ENCODE results near the gene ARID3B. TPM values are rescaled to one million over a fixed set of nuclear protein-coding genes. Genes with fewer than 3 reads are reported as not detected.

ARID3B gene
- total RNA-seq, 3 donors from 2014 or later = 10.3 to 14.5 (median 11.5) TPM

DNA sequence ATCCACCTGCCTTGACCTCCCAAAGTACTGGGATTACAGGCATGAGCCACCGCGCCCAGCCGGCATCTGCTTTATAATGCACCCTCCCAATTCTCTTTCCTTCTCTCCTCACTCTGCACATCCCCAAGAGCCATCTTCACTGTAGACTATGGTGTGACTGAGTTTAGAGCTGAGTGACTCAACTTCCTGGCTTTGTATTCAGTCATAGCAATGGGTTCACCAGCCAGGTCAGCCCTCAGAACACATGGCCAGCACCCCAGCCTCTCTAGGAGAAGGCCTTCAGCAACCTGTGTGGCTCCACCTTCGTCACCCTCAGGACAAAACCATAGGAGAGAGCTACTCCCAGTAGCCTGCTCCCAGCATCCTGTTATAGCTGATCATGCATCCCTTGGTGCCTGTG is 33.0 kb downstream of the ARID3B start:
- Histone ChIP-seq H3K4me3 (no peak overlapping the region), H3K36me3 (ENCODE audit: low read depth) (no peaks in the 10 kb centered on the region), H3K4me1 (ENCODE audit: low read depth) (no peaks in the 10 kb centered on the region), H3K9me3 (no peaks in the 10 kb centered on the region)
- TF ChIP-seq, protein P1, sequence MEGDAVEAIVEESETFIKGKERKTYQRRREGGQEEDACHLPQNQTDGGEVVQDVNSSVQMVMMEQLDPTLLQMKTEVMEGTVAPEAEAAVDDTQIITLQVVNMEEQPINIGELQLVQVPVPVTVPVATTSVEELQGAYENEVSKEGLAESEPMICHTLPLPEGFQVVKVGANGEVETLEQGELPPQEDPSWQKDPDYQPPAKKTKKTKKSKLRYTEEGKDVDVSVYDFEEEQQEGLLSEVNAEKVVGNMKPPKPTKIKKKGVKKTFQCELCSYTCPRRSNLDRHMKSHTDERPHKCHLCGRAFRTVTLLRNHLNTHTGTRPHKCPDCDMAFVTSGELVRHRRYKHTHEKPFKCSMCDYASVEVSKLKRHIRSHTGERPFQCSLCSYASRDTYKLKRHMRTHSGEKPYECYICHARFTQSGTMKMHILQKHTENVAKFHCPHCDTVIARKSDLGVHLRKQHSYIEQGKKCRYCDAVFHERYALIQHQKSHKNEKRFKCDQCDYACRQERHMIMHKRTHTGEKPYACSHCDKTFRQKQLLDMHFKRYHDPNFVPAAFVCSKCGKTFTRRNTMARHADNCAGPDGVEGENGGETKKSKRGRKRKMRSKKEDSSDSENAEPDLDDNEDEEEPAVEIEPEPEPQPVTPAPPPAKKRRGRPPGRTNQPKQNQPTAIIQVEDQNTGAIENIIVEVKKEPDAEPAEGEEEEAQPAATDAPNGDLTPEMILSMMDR (IDR thresholded peaks at IDR 0.05) = no peak
- DNase-seq (no peak), ATAC-seq (no peak)
- intact Hi-C loops (cut with DNase I, micrococcal nuclease) = no loop called here

DNA sequence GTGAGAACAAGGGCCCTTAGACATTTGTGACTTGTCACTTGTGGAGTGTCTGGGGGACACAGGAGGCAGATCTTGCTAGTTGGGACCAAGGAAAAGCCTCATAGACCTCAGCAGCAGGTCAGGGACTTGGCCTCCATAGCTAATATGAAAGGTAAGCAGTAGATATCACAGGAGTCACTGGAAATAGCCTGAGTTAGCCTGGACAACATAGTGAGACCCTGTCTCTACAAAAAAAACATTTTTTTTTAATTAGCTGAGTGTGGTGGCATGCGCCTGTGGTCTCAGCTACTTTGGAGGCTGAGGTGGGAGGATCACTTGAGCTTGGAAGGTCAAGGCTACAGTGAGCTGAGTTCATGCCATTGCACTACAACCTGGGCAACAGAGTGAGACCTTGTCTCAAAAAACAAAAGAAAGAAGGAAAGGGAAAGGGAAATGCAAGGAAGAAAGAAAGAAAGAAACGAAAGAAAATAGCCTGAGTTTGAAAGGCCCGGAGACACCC is 37.5 kb downstream of the ARID3B start:
- no peaks in the 10 kb centered on the region for H3K9me3 ChIP-seq
- H3K4me1 ChIP-seq (ENCODE audit: low read depth) = no peaks in the 10 kb centered on the region
- no peak overlapping the region for H3K4me3 ChIP-seq
- H3K36me3 ChIP-seq (ENCODE audit: low read depth) = no peaks in the 10 kb centered on the region
- TF ChIP-seq, protein P1 (IDR thresholded peaks at IDR 0.05) = no peak
- no peak for DNase-seq
- intact Hi-C loops (cut with DNase I, micrococcal nuclease) = no loop called here
- no peak for ATAC-seq

DNA sequence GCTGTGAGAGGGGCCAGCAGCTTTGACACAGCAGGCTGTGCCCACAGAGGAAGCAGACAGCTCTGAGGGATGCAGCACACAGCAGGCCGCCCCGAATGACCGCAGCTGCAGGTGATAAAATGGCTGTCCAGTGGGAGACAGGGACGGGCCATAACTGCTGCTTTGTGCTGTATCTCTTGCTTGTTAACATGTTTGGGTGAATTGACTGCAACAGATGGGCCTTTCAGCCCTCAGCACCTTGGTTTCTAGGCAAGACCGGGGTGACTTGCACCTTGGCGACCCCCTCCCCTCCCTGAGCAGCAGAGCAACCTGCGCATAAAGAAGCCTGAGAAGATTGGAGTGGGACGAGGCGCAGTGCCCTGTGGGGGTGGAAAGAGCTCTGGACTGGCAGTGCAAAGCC is 38.0 kb downstream of the ARID3B start:
- no peak for DNase-seq
- intact Hi-C loops (cut with DNase I, micrococcal nuclease) = no loop called here
- TF ChIP-seq, protein P1 (IDR thresholded peaks at IDR 0.05) = no peak
- Histone ChIP-seq H3K4me1 (ENCODE audit: low read depth) (no peaks in the 10 kb centered on the region), H3K4me3 (no peak overlapping the region), H3K36me3 (ENCODE audit: low read depth) (no peaks in the 10 kb centered on the region), H3K9me3 (no peaks in the 10 kb centered on the region)
- no peak for ATAC-seq

DNA sequence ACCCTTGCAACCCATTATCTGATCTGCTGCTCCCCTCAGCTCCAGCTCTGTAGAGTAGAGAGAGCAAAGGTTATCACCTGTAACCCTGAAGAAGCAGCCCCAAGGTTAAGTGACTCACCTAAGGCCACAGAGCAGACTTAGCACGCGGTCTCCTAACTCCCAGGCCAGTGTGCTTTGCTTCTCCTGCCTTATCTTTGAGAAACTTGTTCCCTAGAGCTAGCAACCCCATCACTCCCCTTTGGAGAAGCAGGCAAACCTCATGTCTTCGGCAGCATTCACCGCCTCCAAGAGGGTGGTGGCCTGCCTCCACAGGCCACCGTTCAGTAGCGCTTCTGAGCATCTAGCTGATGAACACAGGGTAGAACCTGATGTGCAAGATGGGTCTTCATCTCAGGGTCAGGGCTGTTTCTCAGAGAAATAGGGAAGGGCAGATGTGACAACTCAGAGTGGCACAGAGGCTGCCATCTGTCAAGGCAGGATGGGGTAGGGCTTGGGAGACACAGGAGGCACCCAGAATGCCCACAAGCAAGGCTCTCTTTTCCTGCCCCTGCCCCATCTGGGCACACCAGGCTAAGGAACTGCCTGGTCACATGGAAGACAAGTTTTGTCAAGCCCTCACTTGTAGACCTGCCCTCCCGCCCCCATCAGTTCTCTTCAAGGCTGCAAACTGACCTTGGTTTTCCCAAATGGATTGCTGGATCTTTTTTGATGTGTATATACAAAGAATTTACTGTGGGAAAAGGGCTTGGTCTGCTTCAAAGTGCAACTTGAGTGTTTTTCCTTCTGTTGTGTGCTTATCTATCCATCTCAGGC is 39.7 kb downstream of the ARID3B start:
- intact Hi-C loops (cut with DNase I, micrococcal nuclease) = no loop called here
- no peaks in the 10 kb centered on the region for H3K36me3 ChIP-seq (ENCODE audit: low read depth)
- TF ChIP-seq, protein P1 (IDR thresholded peaks at IDR 0.05) = no peak

DNA sequence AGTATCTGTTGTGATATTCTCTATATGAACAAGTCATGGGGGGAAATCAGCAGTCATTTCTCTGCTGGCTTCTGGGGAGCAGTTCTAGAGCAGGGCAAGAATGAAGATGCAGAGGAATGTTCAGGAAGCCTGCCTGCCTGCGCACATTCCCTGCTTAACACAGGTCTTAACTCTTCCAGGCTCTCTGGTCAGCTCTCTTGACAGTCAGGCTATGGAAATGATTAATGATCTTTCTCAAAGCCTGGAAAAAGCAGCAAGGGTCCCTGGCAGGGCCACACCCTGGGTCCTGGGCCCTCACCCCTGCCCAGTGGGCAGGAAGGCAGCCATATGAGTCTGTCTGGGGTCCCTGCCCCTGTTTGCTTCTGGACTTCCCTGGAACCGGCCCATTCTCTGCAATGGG is 43.2 kb downstream of the ARID3B start:
- no peaks in the 10 kb centered on the region for H3K9me3 ChIP-seq
- DNase-seq (no peak), ATAC-seq (no peak)
- H3K36me3 ChIP-seq (ENCODE audit: low read depth) = no peaks in the 10 kb centered on the region
- intact Hi-C loops (cut with DNase I, micrococcal nuclease) = no loop called here
- no peak overlapping the region for H3K4me3 ChIP-seq
- TF ChIP-seq, protein P1 (IDR thresholded peaks at IDR 0.05) = no peak
- H3K4me1 ChIP-seq (ENCODE audit: low read depth) = no peaks in the 10 kb centered on the region

More for the DNA sequence above, 39.7 kb downstream of the ARID3B start:
- H3K9me3 ChIP-seq = no peaks in the 10 kb centered on the region
- no peak for ATAC-seq
- no peak for DNase-seq
- H3K4me1 ChIP-seq (ENCODE audit: low read depth) = no peaks in the 10 kb centered on the region
- H3K4me3 ChIP-seq = no peak overlapping the region

All from mucosa of descending colon (tissue), 3 donors.